Measurements from ENCODE around the gene PHF14. TPM values are rescaled to one million over a fixed set of nuclear protein-coding genes. Genes with fewer than 3 reads are reported as not detected.

The PHF14 gene
- total RNA-seq, 1 experiment from 2014 or later: 49.3 TPM

GRCh38 chr7:11153694-11154093 lies 180.0 kb downstream of the PHF14 start:
- H3F3A ChIP-seq (ENCODE audit: insufficient read depth, low read depth): no peaks in the 10 kb centered on the region
- no peaks in the 10 kb centered on the region for H3K9me2 ChIP-seq (ENCODE audit: insufficient read depth)
- intact Hi-C loops (cut with micrococcal nuclease; ENCODE audit: unreplicated experiment): no loop called here
- ChIA-PET POLR2A (ENCODE audit: unreplicated experiment) (no interaction called here), CTCF (no interaction called here)
- no peaks in the 10 kb centered on the region for H3K79me2 ChIP-seq (ENCODE audit: low read depth)
- H3K4me2 ChIP-seq: no peak overlapping the region
- no peaks in the 10 kb centered on the region for H3K36me3 ChIP-seq (ENCODE audit: low read depth)
- TF ChIP-seq CTCF (conservative IDR thresholded peaks at IDR 0.05) (no peak), EZH2 (IDR thresholded peaks at IDR 0.05; ENCODE audit: low read depth) (no peak)
- no peaks in the 10 kb centered on the region for H3K4me1 ChIP-seq (replicated peaks; ENCODE audit: insufficient read depth)
- no peaks in the 10 kb centered on the region; the same call in 1 of the 2 replicates for H4K20me1 ChIP-seq (ENCODE audit: insufficient read depth)
- no peak overlapping the region for H3K4me3 ChIP-seq
- no peaks in the 10 kb centered on the region for H3K27me3 ChIP-seq (ENCODE audit: insufficient read depth, low read depth)
- no peaks in the 10 kb centered on the region for H3K9me3 ChIP-seq (ENCODE audit: insufficient read depth, low read depth)
- H2AFZ ChIP-seq: no peak overlapping the region
- no peak overlapping the region for H3K27ac ChIP-seq
- no TSS peak for BruUV-seq (replicated peaks)
- no peak for DNase-seq

GRCh38 chr7:11155883-11156282 lies 182.2 kb downstream of the PHF14 start:
- H3K4me2 ChIP-seq: no peak overlapping the region
- POLR2A ChIA-PET (ENCODE audit: unreplicated experiment): no interaction called here
- no peak overlapping the region for H2AFZ ChIP-seq

GRCh38 chr7:11161499-11161898 lies 187.8 kb downstream of the PHF14 start:
- ChIA-PET POLR2A (ENCODE audit: unreplicated experiment) (no interaction called here), CTCF (no interaction called here)
- H3K27me3 ChIP-seq (ENCODE audit: insufficient read depth, low read depth): no peaks in the 10 kb centered on the region
- no peak overlapping the region for H2AFZ ChIP-seq
- intact Hi-C loops (cut with micrococcal nuclease; ENCODE audit: unreplicated experiment): no loop called here
- H3K4me2 ChIP-seq: no peak overlapping the region
- BruUV-seq (replicated peaks): no TSS peak
- no peaks in the 10 kb centered on the region for H3K9me2 ChIP-seq (ENCODE audit: insufficient read depth)
- 0 out of 2 replicates have a peak, but pooled peaks cover under 1% of the 10 kb centered on the region for H3F3A ChIP-seq (ENCODE audit: insufficient read depth, low read depth)
- H3K4me1 ChIP-seq (replicated peaks; ENCODE audit: insufficient read depth): no peaks in the 10 kb centered on the region
- H3K9me3 ChIP-seq (ENCODE audit: insufficient read depth, low read depth): no peaks in the 10 kb centered on the region
- H3K79me2 ChIP-seq (ENCODE audit: low read depth): no peaks in the 10 kb centered on the region
- no peak overlapping the region for H3K4me3 ChIP-seq
- no peak for TF ChIP-seq EZH2 (IDR thresholded peaks at IDR 0.05; ENCODE audit: low read depth)
- no peak for TF ChIP-seq CTCF (conservative IDR thresholded peaks at IDR 0.05)
- no peak for DNase-seq
- H4K20me1 ChIP-seq (ENCODE audit: insufficient read depth): no peaks in the 10 kb centered on the region; the same call in 1 of the 2 replicates
- H3K27ac ChIP-seq: no peak overlapping the region
- no peaks in the 10 kb centered on the region for H3K36me3 ChIP-seq (ENCODE audit: low read depth)

More at GRCh38 chr7:11155883-11156282, 182.2 kb downstream of the PHF14 start:
- Histone ChIP-seq H4K20me1 (ENCODE audit: insufficient read depth) (no peaks in the 10 kb centered on the region; the same call in 1 of the 2 replicates), H3K9me3 (ENCODE audit: insufficient read depth, low read depth) (no peaks in the 10 kb centered on the region), H3K4me1 (replicated peaks; ENCODE audit: insufficient read depth) (no peaks in the 10 kb centered on the region), H3K27ac (no peak overlapping the region), H3K36me3 (ENCODE audit: low read depth) (no peaks in the 10 kb centered on the region), H3K27me3 (ENCODE audit: insufficient read depth, low read depth) (no peaks in the 10 kb centered on the region), H3K4me3 (no peak overlapping the region), H3K9me2 (ENCODE audit: insufficient read depth) (no peaks in the 10 kb centered on the region), H3K79me2 (ENCODE audit: low read depth) (no peaks in the 10 kb centered on the region), H3F3A (ENCODE audit: insufficient read depth, low read depth) (no peaks in the 10 kb centered on the region)
- no peak for DNase-seq
- CTCF ChIA-PET: no interaction called here
- no TSS peak for BruUV-seq (replicated peaks)
- TF ChIP-seq CTCF (conservative IDR thresholded peaks at IDR 0.05): no peak
- intact Hi-C loops (cut with micrococcal nuclease; ENCODE audit: unreplicated experiment): no loop called here
